ENCODE results near the gene NSUN5.

DNA sequence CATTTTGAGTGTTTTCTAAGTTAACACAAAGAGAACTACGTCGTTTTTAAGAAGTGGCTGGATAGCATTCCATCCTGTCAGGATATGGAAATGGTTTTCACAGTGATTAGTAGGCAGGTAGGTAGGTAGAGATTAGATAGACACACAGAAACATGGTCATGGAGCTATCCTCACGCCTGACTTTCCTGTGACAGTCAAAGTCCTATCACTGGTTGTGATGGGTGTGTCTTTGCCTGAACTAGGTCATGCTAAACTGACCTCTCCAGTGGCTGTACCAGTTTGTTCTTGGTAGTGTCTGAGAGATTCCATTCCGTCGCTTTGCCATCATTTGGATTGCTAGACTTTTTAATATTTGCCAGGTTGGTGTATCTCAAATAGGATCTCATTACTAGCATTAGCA, 47.5 kb upstream of the NSUN5 start:
- TF ChIP-seq CTCF (IDR thresholded peaks at IDR 0.05): no peak
- TF ChIP-seq POLR2AphosphoS5 (IDR thresholded peaks at IDR 0.05): no peak
- TF ChIP-seq EP300 (IDR thresholded peaks at IDR 0.05): no peak
